Spleen (tissue), 11 donors: ENCODE measurements around the gene AK6. TPM values are rescaled to one million over a fixed set of nuclear protein-coding genes. Genes with fewer than 3 reads are reported as not detected.

Experiments used
- DNase-seq: peaks from one replicate; pipeline ENCODE4 v3.0.0-alpha.2; 2020
- H3K27ac ChIP-seq, 8 donors: fragments of 200-600 bp; sonication (generic) in 7 of 8; 1 replicate in 4 of 8; 2 replicates in 4 of 8; pipeline versions ENCODE4 v1.5.0 to v1.8.0; 2016 to 2021; ENCODE audit warnings: inconsistent platforms in 4 of 8, mild to moderate bottlenecking in 4 of 8, moderate library complexity in 1 of 8
- H3K27me3 ChIP-seq, 7 donors: fragments of 200-600 bp; sonication (generic) in 6 of 7; replicated peaks in 1 of 7; 1 replicate in 4 of 7; 2 replicates in 3 of 7; pipeline versions ENCODE4 v1.5.0 to v1.8.0; 2016 to 2021; ENCODE audit warnings: inconsistent platforms in 3 of 7, mild to moderate bottlenecking in 1 of 7
- H3K36me3 ChIP-seq, 6 donors: fragments of 200-600 bp; sonication (generic) in 5 of 6; 1 replicate in 4 of 6; 2 replicates in 2 of 6; pipeline versions ENCODE4 v1.5.0 to v1.8.0; 2016 to 2021; ENCODE audit warnings: inconsistent platforms in 2 of 6
- H3K4me1 ChIP-seq, 6 donors: fragments of 200-600 bp; sonication (generic) in 5 of 6; 1 replicate in 3 of 6; 2 replicates in 3 of 6; pipeline versions ENCODE4 v1.5.0 to v1.8.0; 2016 to 2021; ENCODE audit warnings: inconsistent platforms in 3 of 6
- H3K4me3 ChIP-seq, 8 donors: fragments of 200-600 bp; sonication (generic) in 7 of 8; 1 replicate in 4 of 8; 2 replicates in 4 of 8; pipeline versions ENCODE4 v1.5.0 to v1.8.0; 2016 to 2021; ENCODE audit warnings: inconsistent platforms in 4 of 8, mild to moderate bottlenecking in 4 of 8, moderate library complexity in 2 of 8
- H3K9me3 ChIP-seq, 8 donors: fragments of 200-600 bp; sonication (generic) in 7 of 8; 1 replicate in 4 of 8; 2 replicates in 4 of 8; pipeline versions ENCODE4 v1.5.0 to v1.8.0; 2016 to 2021; ENCODE audit warnings: inconsistent platforms in 4 of 8
- POLR2A ChIP-seq, 3 donors: fragments of 450-650 bp; IDR thresholded peaks; one replicate each; pipeline ENCODE4 v1.5.1; 2017; ENCODE audit warnings: antibody characterized with exemption in 3 of 3, mild to moderate bottlenecking in 1 of 3
- POLR2AphosphoS5 ChIP-seq, 3 donors: sonication (generic); formaldehyde crosslinking; IDR thresholded peaks; one replicate each; pipeline ENCODE4 v1.5.1; 2017; ENCODE audit warnings: antibody characterized with exemption in 3 of 3
- WGBS, 5 donors: extraction: QIAGEN DNeasy Blood & Tissue Kit in 3 of 5; methylation state at CpG; one replicate each; pipeline versions ENCODE4 v1.1.5 to v1.1.7; 2013 to 2018; 5-methylcytosine and 5-hydroxymethylcytosine counted together
- intact Hi-C: fragments of 100-400 bp; cut with DNase I; formaldehyde crosslinking; loops from one replicate; pipeline ENCODE4 v1.15.0; 2023; ENCODE audit warnings: low total_unique reads
- polyA plus RNA-seq, 3 donors: library from polyadenylated mRNA; stranded (reverse); fragments of 200-250 nt; gene quantifications; one replicate each; pipeline ENCODE4 v1.2.1, GENCODE V29; 2013
- total RNA-seq, 7 donors: library from RNA; depleted of rRNA in 3 of 7; stranded (reverse); fragments of >200 nt in 3 of 7; fragmentation: NEBNext Ultra II Directional in 4 of 7; extraction: Animal tissue kit (Norgen Biotek cat#: 25700) in 4 of 7; gene quantifications; one replicate each; pipeline versions ENCODE4 v1.1.0 to v1.2.1, GENCODE V29; 2016 to 2021
- TF ChIP-seq, protein P1 (sequence below), 11 experiments: fragments of 200-600 bp in 7 of 11; fragments of 450-650 bp in 4 of 11; sonication (generic) in 4 of 11; IDR thresholded peaks in 8 of 11; conservative IDR thresholded peaks in 3 of 11; 1 replicate in 7 of 11; 2 replicates in 4 of 11; pipeline versions ENCODE4 v1.4.0 to v1.8.0; 2016 to 2021; ENCODE audit warnings: antibody characterized with exemption in 11 of 11, inconsistent platforms in 4 of 11, mild to moderate bottlenecking in 1 of 11
- donor health status: healthy with polysubstance abuse.
- donor health status: DM: no; HTN: no; CAD: no; lungs with moderate emphysema.
- donor health status: DM: no; HTN: no; CAD: no.
- donor health status: Bipolar disorder and iron deficiency.
- donor health status: healthy.
- donor health status: DM: no; HTN: no; CAD: no.
- donor health status: DM: yes; HTN: yes; CAD: no.

The AK6 gene
- total and polyA plus RNA-seq, 10 donors: 16.9 to 39.7 (median 26.4) TPM

DNA sequence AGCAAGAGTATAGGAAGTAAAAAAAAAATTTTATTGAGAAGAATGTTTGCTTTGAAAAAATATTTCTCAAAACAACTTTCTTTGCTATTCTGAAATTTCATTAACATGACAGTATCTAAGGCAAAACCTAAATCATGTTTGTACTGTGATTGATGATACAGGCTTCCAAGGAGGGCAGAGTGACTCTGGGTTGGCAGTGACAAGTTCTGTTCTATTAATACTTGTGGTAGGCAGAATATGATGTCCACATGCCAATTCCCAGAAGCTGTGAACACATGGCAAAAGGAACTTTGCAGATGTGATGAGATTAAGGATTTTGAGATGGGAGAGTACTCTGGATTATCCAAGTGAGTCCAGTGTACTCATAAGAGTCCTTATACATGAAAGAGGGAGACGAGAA, 53.3 kb downstream of the AK6 start:
- DNase-seq: no peak
- H3K4me3 ChIP-seq: no peak overlapping the region
- intact Hi-C loops: no loop called here
- H3K27ac ChIP-seq: peak overlapping the region in 2 of 8 donors; percentile 77 to 88
- peaks cover 0 to 77% (median 13%) of the 10 kb centered on the region in 6 donors for H3K36me3 ChIP-seq
- 89 to 97% (median 96%) methylated on average over 1 of the region's 1 CpG for WGBS, 5 donors
- no peaks in the 10 kb centered on the region for H3K27me3 ChIP-seq
- no peaks in the 10 kb centered on the region for H3K9me3 ChIP-seq
- H3K4me1 ChIP-seq: peaks cover 0 to 18% (median 0%) of the 10 kb centered on the region in 6 donors
- TF ChIP-seq POLR2A (IDR thresholded peaks at IDR 0.05): no peak
- TF ChIP-seq POLR2AphosphoS5 (IDR thresholded peaks at IDR 0.05): no peak
- TF ChIP-seq, protein P1, sequence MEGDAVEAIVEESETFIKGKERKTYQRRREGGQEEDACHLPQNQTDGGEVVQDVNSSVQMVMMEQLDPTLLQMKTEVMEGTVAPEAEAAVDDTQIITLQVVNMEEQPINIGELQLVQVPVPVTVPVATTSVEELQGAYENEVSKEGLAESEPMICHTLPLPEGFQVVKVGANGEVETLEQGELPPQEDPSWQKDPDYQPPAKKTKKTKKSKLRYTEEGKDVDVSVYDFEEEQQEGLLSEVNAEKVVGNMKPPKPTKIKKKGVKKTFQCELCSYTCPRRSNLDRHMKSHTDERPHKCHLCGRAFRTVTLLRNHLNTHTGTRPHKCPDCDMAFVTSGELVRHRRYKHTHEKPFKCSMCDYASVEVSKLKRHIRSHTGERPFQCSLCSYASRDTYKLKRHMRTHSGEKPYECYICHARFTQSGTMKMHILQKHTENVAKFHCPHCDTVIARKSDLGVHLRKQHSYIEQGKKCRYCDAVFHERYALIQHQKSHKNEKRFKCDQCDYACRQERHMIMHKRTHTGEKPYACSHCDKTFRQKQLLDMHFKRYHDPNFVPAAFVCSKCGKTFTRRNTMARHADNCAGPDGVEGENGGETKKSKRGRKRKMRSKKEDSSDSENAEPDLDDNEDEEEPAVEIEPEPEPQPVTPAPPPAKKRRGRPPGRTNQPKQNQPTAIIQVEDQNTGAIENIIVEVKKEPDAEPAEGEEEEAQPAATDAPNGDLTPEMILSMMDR (IDR thresholded peaks at IDR 0.05 in 8 of 11, conservative IDR thresholded peaks at IDR 0.05 in 3 of 11): no peak

DNA sequence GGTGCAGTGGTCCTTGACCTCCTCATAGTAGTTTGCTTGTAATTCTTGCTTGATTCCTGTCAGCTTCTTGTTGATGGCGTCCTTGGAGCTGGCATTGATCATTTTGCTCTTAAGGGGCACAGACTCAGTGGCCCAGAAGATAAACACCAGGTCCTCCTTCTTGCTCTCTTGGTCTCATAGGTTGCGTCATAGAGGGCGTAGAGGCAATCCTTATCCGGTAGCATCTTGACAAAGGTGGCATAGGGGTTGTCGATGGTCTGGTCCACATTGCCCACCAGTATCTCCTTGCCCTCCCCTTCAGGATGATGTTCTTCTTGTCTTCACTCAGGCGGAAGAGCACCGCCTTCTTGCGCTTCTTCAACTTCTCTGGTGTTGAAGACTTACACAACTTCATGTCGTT, 55.9 kb downstream of the AK6 start:
- DNase-seq: no peak
- Histone ChIP-seq H3K9me3 (peaks cover 0 to 9% (median 4%) of the 10 kb centered on the region in 8 donors), H3K4me1 (peaks cover 0 to 18% (median 0%) of the 10 kb centered on the region in 6 donors), H3K36me3 (peaks cover 3 to 83% (median 28%) of the 10 kb centered on the region in 6 donors), H3K27me3 (no peaks in the 10 kb centered on the region), H3K27ac (peak overlapping the region in 2 of 8 donors; percentile 64 to 82), H3K4me3 (peak overlapping the region in 1 of 8 donors; percentile 0)
- intact Hi-C loops: no loop called here
- WGBS, 5 donors: 89 to 96% (median 93%) methylated on average over 9 of the region's 9 CpGs
- TF ChIP-seq POLR2AphosphoS5 (IDR thresholded peaks at IDR 0.05) (no peak), POLR2A (IDR thresholded peaks at IDR 0.05) (no peak)

DNA sequence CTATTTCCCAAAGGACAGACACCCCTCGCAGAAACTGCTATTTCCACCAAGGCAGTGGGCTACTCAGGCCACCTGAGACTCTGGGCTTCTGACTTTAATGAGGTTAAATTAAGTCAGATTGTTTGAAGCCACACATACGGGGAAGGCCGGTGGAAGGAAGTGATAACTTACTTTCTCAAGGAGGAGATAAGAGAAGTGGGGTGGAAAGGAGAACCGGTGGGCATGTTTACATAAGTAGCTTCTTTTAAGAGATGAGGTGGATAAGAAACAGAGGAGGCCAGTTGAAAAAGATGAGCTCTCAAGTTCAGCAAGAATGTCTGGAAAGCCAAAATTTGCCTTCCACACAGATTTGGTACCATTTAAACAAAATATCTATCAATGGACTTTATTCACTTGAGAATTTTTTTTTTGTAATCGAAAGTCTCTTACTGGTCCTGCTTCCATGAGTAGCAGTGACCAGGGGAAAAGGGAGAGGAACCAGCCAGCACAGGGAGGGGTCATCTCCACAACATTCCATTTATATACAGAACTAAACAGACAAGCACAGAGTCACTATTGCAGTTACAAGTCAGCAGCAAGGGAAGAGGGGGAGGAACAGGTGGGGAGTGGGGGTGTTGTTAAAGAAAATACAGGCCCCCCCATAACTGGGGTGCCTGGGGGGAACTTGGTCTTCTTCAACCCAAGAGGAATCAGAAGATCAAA, 56.7 kb downstream of the AK6 start:
- 46 to 58% (median 55%) methylated on average over 5 of the region's 5 CpGs for WGBS, 5 donors
- Histone ChIP-seq H3K4me3 (peak overlapping the region in 1 of 8 donors; percentile 0), H3K27me3 (no peaks in the 10 kb centered on the region), H3K36me3 (peaks cover 3 to 85% (median 28%) of the 10 kb centered on the region in 6 donors), H3K27ac (peak overlapping the region in 6 of 8 donors; percentile 22 to 82 (median 50)), H3K4me1 (peaks cover 0 to 14% (median 0%) of the 10 kb centered on the region in 6 donors), H3K9me3 (peaks cover 0 to 9% (median 4%) of the 10 kb centered on the region in 8 donors)
- no peak for DNase-seq
- TF ChIP-seq, protein P1 (IDR thresholded peaks at IDR 0.05 in 8 of 11, conservative IDR thresholded peaks at IDR 0.05 in 3 of 11): no peak
- TF ChIP-seq POLR2A (IDR thresholded peaks at IDR 0.05) (no peak), POLR2AphosphoS5 (IDR thresholded peaks at IDR 0.05) (no peak)
- intact Hi-C loops: no loop called here

DNA sequence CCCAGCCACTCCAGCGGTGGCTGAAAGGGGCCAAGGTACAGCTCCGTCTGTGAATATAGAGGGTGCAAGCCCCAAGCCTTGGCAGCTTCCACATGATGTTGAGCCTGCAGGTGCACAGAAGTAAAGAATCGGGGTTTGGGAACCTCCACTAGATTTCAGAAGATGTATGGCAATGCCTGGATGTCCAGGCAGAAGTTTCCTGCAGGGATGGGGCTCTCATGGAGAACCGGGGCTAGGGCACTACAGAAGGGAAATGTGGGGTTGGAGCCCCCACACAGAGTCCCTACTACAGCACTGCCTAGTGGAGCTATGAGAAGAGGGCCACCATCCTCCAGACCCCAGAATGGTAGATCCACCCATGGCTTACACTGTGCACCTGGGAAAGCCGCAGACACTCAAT, 59.9 kb downstream of the AK6 start:
- H3K9me3 ChIP-seq: peaks cover 0 to 9% (median 4%) of the 10 kb centered on the region in 8 donors
- 95 to 100% (median 97%) methylated on average over 4 to 5 of the region's 5 CpGs for WGBS, 5 donors
- TF ChIP-seq, protein P1 (IDR thresholded peaks at IDR 0.05 in 8 of 11, conservative IDR thresholded peaks at IDR 0.05 in 3 of 11): no peak
- TF ChIP-seq POLR2AphosphoS5 (IDR thresholded peaks at IDR 0.05): no peak
- TF ChIP-seq POLR2A (IDR thresholded peaks at IDR 0.05): no peak
- no peak overlapping the region for H3K4me3 ChIP-seq
- intact Hi-C loops: no loop called here
- H3K27me3 ChIP-seq: no peaks in the 10 kb centered on the region
- no peak overlapping the region for H3K27ac ChIP-seq
- DNase-seq: no peak
- peaks cover 3 to 97% (median 30%) of the 10 kb centered on the region in 6 donors for H3K36me3 ChIP-seq
- H3K4me1 ChIP-seq: peaks cover 0 to 10% (median 0%) of the 10 kb centered on the region in 6 donors
